WTC11 (cell line): Measurements from ENCODE around the gene COL5A2. TPM values are rescaled to one million over a fixed set of nuclear protein-coding genes. Genes with fewer than 3 reads are reported as not detected.

ENCODE experiments used
- ATAC-seq: fragments of 200-7000 bp; cut with Tn5 transposase; 2 replicates; pipeline ENCODE4 v1.10.0; 2021; ENCODE audit warnings: mild to moderate bottlenecking, moderate library complexity
- CTCF ChIA-PET: fragments of 300-600 bp; sonication (Branson Sonifier 250); formaldehyde crosslinking; loops from one replicate; lab custom pipeline; 2021; ENCODE audit warnings: antibody characterized with exemption; lab: Charles Lee
- POLR2A ChIA-PET: fragments of 350-600 bp; sonication (Branson Sonifier 250); formaldehyde crosslinking; loops from one replicate; lab custom pipeline; 2021; ENCODE audit warnings: antibody characterized with exemption; lab: Charles Lee
- DNase-seq: peaks from one replicate; pipeline ENCODE4 v3.0.0; 2021; ENCODE audit warnings: low spot score
- H3K27ac Mint-ChIP-seq: 2 replicates; pipeline ENCODE4 v1.8.0; 2021; ENCODE audit warnings: mixed read lengths
- H3K27me3 Mint-ChIP-seq: 2 replicates; pipeline ENCODE4 v1.8.0; 2021; ENCODE audit warnings: low read depth, mild to moderate bottlenecking, moderate library complexity, mixed read lengths
- H3K36me3 Mint-ChIP-seq: 2 replicates; pipeline ENCODE4 v1.8.0; 2021; ENCODE audit warnings: mixed read lengths
- H3K4me1 Mint-ChIP-seq: 2 replicates; pipeline ENCODE4 v1.8.0; 2022; ENCODE audit warnings: mixed read lengths
- H3K4me3 Mint-ChIP-seq: 2 replicates; pipeline ENCODE4 v1.8.0; 2021; ENCODE audit warnings: mild to moderate bottlenecking, moderate library complexity, mixed read lengths
- H3K9me3 Mint-ChIP-seq: 2 replicates; pipeline ENCODE4 v1.8.0; 2021; ENCODE audit warnings: mixed read lengths
- CREB1 ChIP-seq: sonication (generic); formaldehyde crosslinking; IDR thresholded peaks from 2 replicates; pipeline ENCODE4 v1.8.0; 2023; ENCODE audit warnings: mild to moderate bottlenecking, missing genetic modification reagents
- EMX1 ChIP-seq: fragments of 250-450 bp; sonication (Bioruptor Pico); IDR thresholded peaks from 2 replicates; pipeline ENCODE4 v1.8.0; 2021; ENCODE audit warnings: mild to moderate bottlenecking
- FOXP1 ChIP-seq: sonication (generic); formaldehyde crosslinking; IDR thresholded peaks from 2 replicates; pipeline ENCODE4 v1.8.0; 2022; ENCODE audit warnings: missing genetic modification reagents, mild to moderate bottlenecking, moderate library complexity, borderline replicate concordance
- JAZF1 ChIP-seq: fragments of 250-450 bp; sonication (Bioruptor Pico); IDR thresholded peaks from 2 replicates; pipeline ENCODE4 v1.9.0; 2021; ENCODE audit warnings: moderate library complexity, mild to moderate bottlenecking, inconsistent platforms
- MXD4 ChIP-seq: fragments of 250-450 bp; sonication (Bioruptor Pico); IDR thresholded peaks from 2 replicates; pipeline ENCODE4 v1.8.0; 2021; ENCODE audit warnings: mild to moderate bottlenecking, moderate library complexity, borderline replicate concordance
- MYBL2 ChIP-seq: sonication (generic); formaldehyde crosslinking; IDR thresholded peaks from 2 replicates; pipeline ENCODE4 v1.8.1; 2023; ENCODE audit warnings: mild to moderate bottlenecking, moderate library complexity, missing genetic modification reagents
- NR3C1 ChIP-seq: sonication (generic); formaldehyde crosslinking; conservative IDR thresholded peaks from 2 replicates; pipeline ENCODE4 v1.8.1; 2023; ENCODE audit warnings: low read depth, mild to moderate bottlenecking, missing genetic modification reagents
- TEAD4 ChIP-seq: sonication (generic); formaldehyde crosslinking; IDR thresholded peaks from 2 replicates; pipeline ENCODE4 v1.8.0; 2022; ENCODE audit warnings: mild to moderate bottlenecking, missing genetic modification reagents
- ZNF219 ChIP-seq: sonication (generic); formaldehyde crosslinking; IDR thresholded peaks from 2 replicates; pipeline ENCODE4 v1.8.0; 2023; ENCODE audit warnings: missing genetic modification reagents, mild to moderate bottlenecking, borderline replicate concordance
- ZNF671 ChIP-seq: fragments of 250-450 bp; sonication (Bioruptor Pico); IDR thresholded peaks from 2 replicates; pipeline ENCODE4 v1.8.0; 2021; ENCODE audit warnings: mild to moderate bottlenecking
- total RNA-seq: library from RNA; stranded (reverse); gene quantifications from 3 replicates; pipeline ENCODE4 v1.2.3, GENCODE V29; 2021
- TF ChIP-seq, protein P1 (sequence below): sonication (generic); formaldehyde crosslinking; IDR thresholded peaks from 2 replicates; pipeline ENCODE4 v1.8.1; 2022; ENCODE audit warnings: low read depth, mild to moderate bottlenecking, moderate library complexity, missing genetic modification reagents, borderline replicate concordance
- TF ChIP-seq, protein P2 (sequence below): sonication (generic); formaldehyde crosslinking; IDR thresholded peaks from 2 replicates; pipeline ENCODE4 v1.8.1; 2023; ENCODE audit warnings: mild to moderate bottlenecking, missing genetic modification reagents, moderate library complexity
- TF ChIP-seq, protein P3 (sequence below): sonication (generic); formaldehyde crosslinking; IDR thresholded peaks from 2 replicates; pipeline ENCODE4 v1.8.0; 2023; ENCODE audit warnings: missing genetic modification reagents
- TF ChIP-seq, protein P4 (sequence below): sonication (generic); formaldehyde crosslinking; IDR thresholded peaks from 2 replicates; pipeline ENCODE4 v1.8.1; 2023; ENCODE audit warnings: mild to moderate bottlenecking, missing genetic modification reagents
- TF ChIP-seq, protein P5 (sequence below): sonication (generic); formaldehyde crosslinking; IDR thresholded peaks from 2 replicates; pipeline ENCODE4 v1.8.1; 2023; ENCODE audit warnings: mild to moderate bottlenecking, missing genetic modification reagents
- TF ChIP-seq, protein P6 (sequence below): sonication (generic); formaldehyde crosslinking; IDR thresholded peaks from 2 replicates; pipeline ENCODE4 v1.8.1; 2023; ENCODE audit warnings: mild to moderate bottlenecking, moderate library complexity, missing genetic modification reagents
- TF ChIP-seq, protein P7 (sequence below): sonication (generic); formaldehyde crosslinking; IDR thresholded peaks from 2 replicates; pipeline ENCODE4 v1.8.0; 2022; ENCODE audit warnings: mild to moderate bottlenecking, missing genetic modification reagents
- TF ChIP-seq, protein P8 (sequence below): sonication (generic); formaldehyde crosslinking; IDR thresholded peaks from 2 replicates; pipeline ENCODE4 v1.8.0; 2022; ENCODE audit warnings: mild to moderate bottlenecking, missing genetic modification reagents

The COL5A2 gene
- total RNA-seq, 1 experiment from 2014 or later = 16.0 TPM

DNA sequence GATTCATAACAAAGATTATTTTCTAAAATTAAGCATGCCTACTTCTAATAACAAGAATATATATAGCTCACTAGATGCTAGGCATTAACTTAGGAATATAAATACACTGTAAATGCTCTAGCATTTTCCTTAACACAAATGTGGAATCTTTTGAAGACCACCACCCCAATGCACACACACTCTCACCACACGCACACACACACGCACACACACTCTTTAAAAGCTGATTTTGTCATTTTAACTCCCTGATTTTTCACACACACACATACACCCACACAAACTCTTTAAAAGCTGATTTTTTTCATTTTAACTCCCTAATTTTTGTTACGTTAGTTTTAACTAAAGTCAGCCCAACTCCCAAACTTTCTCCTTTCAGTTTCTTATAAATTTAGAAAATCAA is 3.0 kb downstream of the COL5A2 start (continued):
- TF ChIP-seq, protein P1, sequence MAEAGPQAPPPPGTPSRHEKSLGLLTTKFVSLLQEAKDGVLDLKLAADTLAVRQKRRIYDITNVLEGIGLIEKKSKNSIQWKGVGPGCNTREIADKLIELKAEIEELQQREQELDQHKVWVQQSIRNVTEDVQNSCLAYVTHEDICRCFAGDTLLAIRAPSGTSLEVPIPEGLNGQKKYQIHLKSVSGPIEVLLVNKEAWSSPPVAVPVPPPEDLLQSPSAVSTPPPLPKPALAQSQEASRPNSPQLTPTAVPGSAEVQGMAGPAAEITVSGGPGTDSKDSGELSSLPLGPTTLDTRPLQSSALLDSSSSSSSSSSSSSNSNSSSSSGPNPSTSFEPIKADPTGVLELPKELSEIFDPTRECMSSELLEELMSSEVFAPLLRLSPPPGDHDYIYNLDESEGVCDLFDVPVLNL (CRISPR knock-in tag) = no peak
- TF ChIP-seq NR3C1 (CRISPR knock-in tag) = no peak
- TF ChIP-seq, protein P2, sequence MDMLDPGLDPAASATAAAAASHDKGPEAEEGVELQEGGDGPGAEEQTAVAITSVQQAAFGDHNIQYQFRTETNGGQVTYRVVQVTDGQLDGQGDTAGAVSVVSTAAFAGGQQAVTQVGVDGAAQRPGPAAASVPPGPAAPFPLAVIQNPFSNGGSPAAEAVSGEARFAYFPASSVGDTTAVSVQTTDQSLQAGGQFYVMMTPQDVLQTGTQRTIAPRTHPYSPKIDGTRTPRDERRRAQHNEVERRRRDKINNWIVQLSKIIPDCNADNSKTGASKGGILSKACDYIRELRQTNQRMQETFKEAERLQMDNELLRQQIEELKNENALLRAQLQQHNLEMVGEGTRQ (CRISPR knock-in tag) = no peak

DNA sequence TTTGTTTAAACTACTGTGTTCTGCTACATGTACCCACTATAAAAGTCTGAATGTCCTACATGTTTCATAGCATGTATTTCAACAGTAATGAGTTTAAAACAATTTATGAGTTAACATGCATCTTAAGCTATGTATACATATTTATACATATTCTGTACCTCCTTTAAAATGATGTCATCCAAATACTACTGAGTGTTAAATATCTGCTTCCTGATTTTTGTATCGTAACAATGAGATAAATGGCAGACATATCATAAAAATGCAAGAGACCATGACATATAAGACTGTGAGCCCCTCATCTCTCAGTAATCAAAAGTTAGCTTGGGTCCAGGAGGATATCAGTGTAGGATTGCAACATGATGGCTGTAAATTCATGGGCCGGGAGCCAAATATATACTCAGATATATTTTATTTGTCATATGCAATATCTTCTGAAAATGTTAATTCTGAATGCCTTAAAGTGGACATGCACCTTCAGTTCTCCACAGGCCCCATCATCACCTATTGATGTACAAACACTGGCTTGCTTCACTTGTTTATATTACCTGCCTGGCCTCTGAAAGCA is 3.6 kb downstream of the COL5A2 start:
- peaks cover 31% of the 10 kb centered on the region for H3K4me1 Mint-ChIP-seq
- H3K4me3 Mint-ChIP-seq = no peak overlapping the region

More for the DNA sequence above, 3.6 kb downstream of the COL5A2 start:
- CTCF ChIA-PET = interaction anchor here (0.7 to 0.9 kb wide), 2 partner anchors 20 to 33 kb away, joined by 3 to 4 read pairs; no protein-coding TSS in a partner anchor
- ATAC-seq = no peak
- no peaks in the 10 kb centered on the region for H3K27me3 Mint-ChIP-seq
- no peaks in the 10 kb centered on the region for H3K9me3 Mint-ChIP-seq
- DNase-seq = no peak
- TF ChIP-seq MYBL2 (no peak), FOXP1 (CRISPR knock-in tag) (no peak), JAZF1 (CRISPR knock-in tag) (no peak), MXD4 (CRISPR knock-in tag) (no peak), TEAD4 (CRISPR knock-in tag) (no peak), EMX1 (no peak), ZNF671 (CRISPR knock-in tag) (no peak), ZNF219 (CRISPR knock-in tag) (no peak), CREB1 (no peak)
- TF ChIP-seq, protein P3, sequence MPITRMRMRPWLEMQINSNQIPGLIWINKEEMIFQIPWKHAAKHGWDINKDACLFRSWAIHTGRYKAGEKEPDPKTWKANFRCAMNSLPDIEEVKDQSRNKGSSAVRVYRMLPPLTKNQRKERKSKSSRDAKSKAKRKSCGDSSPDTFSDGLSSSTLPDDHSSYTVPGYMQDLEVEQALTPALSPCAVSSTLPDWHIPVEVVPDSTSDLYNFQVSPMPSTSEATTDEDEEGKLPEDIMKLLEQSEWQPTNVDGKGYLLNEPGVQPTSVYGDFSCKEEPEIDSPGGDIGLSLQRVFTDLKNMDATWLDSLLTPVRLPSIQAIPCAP = no peak
- TF ChIP-seq, protein P2 (CRISPR knock-in tag) = no peak
- TF ChIP-seq, protein P4, sequence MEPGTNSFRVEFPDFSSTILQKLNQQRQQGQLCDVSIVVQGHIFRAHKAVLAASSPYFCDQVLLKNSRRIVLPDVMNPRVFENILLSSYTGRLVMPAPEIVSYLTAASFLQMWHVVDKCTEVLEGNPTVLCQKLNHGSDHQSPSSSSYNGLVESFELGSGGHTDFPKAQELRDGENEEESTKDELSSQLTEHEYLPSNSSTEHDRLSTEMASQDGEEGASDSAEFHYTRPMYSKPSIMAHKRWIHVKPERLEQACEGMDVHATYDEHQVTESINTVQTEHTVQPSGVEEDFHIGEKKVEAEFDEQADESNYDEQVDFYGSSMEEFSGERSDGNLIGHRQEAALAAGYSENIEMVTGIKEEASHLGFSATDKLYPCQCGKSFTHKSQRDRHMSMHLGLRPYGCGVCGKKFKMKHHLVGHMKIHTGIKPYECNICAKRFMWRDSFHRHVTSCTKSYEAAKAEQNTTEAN (CRISPR knock-in tag) = no peak
- TF ChIP-seq, protein P5, sequence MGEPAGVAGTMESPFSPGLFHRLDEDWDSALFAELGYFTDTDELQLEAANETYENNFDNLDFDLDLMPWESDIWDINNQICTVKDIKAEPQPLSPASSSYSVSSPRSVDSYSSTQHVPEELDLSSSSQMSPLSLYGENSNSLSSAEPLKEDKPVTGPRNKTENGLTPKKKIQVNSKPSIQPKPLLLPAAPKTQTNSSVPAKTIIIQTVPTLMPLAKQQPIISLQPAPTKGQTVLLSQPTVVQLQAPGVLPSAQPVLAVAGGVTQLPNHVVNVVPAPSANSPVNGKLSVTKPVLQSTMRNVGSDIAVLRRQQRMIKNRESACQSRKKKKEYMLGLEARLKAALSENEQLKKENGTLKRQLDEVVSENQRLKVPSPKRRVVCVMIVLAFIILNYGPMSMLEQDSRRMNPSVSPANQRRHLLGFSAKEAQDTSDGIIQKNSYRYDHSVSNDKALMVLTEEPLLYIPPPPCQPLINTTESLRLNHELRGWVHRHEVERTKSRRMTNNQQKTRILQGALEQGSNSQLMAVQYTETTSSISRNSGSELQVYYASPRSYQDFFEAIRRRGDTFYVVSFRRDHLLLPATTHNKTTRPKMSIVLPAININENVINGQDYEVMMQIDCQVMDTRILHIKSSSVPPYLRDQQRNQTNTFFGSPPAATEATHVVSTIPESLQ = no peak
- TF ChIP-seq, protein P6, sequence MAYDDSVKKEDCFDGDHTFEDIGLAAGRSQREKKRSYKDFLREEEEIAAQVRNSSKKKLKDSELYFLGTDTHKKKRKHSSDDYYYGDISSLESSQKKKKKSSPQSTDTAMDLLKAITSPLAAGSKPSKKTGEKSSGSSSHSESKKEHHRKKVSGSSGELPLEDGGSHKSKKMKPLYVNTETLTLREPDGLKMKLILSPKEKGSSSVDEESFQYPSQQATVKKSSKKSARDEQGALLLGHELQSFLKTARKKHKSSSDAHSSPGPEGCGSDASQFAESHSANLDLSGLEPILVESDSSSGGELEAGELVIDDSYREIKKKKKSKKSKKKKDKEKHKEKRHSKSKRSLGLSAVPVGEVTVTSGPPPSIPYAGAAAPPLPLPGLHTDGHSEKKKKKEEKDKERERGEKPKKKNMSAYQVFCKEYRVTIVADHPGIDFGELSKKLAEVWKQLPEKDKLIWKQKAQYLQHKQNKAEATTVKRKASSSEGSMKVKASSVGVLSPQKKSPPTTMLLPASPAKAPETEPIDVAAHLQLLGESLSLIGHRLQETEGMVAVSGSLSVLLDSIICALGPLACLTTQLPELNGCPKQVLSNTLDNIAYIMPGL (CRISPR knock-in tag) = no peak
- TF ChIP-seq, protein P7, sequence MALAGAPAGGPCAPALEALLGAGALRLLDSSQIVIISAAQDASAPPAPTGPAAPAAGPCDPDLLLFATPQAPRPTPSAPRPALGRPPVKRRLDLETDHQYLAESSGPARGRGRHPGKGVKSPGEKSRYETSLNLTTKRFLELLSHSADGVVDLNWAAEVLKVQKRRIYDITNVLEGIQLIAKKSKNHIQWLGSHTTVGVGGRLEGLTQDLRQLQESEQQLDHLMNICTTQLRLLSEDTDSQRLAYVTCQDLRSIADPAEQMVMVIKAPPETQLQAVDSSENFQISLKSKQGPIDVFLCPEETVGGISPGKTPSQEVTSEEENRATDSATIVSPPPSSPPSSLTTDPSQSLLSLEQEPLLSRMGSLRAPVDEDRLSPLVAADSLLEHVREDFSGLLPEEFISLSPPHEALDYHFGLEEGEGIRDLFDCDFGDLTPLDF (CRISPR knock-in tag) = no peak
- TF ChIP-seq, protein P8, sequence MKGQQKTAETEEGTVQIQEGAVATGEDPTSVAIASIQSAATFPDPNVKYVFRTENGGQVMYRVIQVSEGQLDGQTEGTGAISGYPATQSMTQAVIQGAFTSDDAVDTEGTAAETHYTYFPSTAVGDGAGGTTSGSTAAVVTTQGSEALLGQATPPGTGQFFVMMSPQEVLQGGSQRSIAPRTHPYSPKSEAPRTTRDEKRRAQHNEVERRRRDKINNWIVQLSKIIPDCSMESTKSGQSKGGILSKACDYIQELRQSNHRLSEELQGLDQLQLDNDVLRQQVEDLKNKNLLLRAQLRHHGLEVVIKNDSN = no peak
- TF ChIP-seq, protein P1 (CRISPR knock-in tag) = no peak
- TF ChIP-seq, all 79 proteins: peak for 0
- Mint-ChIP-seq H3K36me3 (no peaks in the 10 kb centered on the region), H3K27ac (no peak overlapping the region)
- POLR2A ChIA-PET = no interaction called here
